WTC11 (cell line): ENCODE data around the gene SMOC1. TPM values are rescaled to one million over a fixed set of nuclear protein-coding genes. Genes with fewer than 3 reads are reported as not detected.

Source experiments
- ATAC-seq: fragments of 200-7000 bp; cut with Tn5 transposase; 2 replicates; pipeline ENCODE4 v1.10.0; 2021; ENCODE audit warnings: mild to moderate bottlenecking, moderate library complexity
- CTCF ChIA-PET: fragments of 300-600 bp; sonication (Branson Sonifier 250); formaldehyde crosslinking; loops from one replicate; lab custom pipeline; 2021; ENCODE audit warnings: antibody characterized with exemption; lab: Charles Lee
- POLR2A ChIA-PET: fragments of 350-600 bp; sonication (Branson Sonifier 250); formaldehyde crosslinking; loops from one replicate; lab custom pipeline; 2021; ENCODE audit warnings: antibody characterized with exemption; lab: Charles Lee
- DNase-seq: peaks from one replicate; pipeline ENCODE4 v3.0.0; 2021; ENCODE audit warnings: low spot score
- H3K27ac Mint-ChIP-seq: 2 replicates; pipeline ENCODE4 v1.8.0; 2021; ENCODE audit warnings: mixed read lengths
- H3K27me3 Mint-ChIP-seq: 2 replicates; pipeline ENCODE4 v1.8.0; 2021; ENCODE audit warnings: low read depth, mild to moderate bottlenecking, moderate library complexity, mixed read lengths
- H3K36me3 Mint-ChIP-seq: 2 replicates; pipeline ENCODE4 v1.8.0; 2021; ENCODE audit warnings: mixed read lengths
- H3K4me1 Mint-ChIP-seq: 2 replicates; pipeline ENCODE4 v1.8.0; 2022; ENCODE audit warnings: mixed read lengths
- H3K4me3 Mint-ChIP-seq: 2 replicates; pipeline ENCODE4 v1.8.0; 2021; ENCODE audit warnings: mild to moderate bottlenecking, moderate library complexity, mixed read lengths
- H3K9me3 Mint-ChIP-seq: 2 replicates; pipeline ENCODE4 v1.8.0; 2021; ENCODE audit warnings: mixed read lengths
- ATF1 ChIP-seq: sonication (generic); formaldehyde crosslinking; IDR thresholded peaks from 2 replicates; pipeline ENCODE4 v1.8.1; 2023; ENCODE audit warnings: mild to moderate bottlenecking, moderate library complexity, missing genetic modification reagents
- CBFB ChIP-seq: sonication (generic); formaldehyde crosslinking; IDR thresholded peaks from 2 replicates; pipeline ENCODE4 v1.8.1; 2022; ENCODE audit warnings: mild to moderate bottlenecking, low read depth, missing genetic modification reagents
- ELF4 ChIP-seq: sonication (generic); formaldehyde crosslinking; IDR thresholded peaks from 2 replicates; pipeline ENCODE4 v1.8.1; 2022; ENCODE audit warnings: low read depth, mild to moderate bottlenecking, moderate library complexity, missing genetic modification reagents
- JUN ChIP-seq: sonication (generic); formaldehyde crosslinking; IDR thresholded peaks from 2 replicates; pipeline ENCODE4 v1.8.0; 2023; ENCODE audit warnings: mild to moderate bottlenecking, missing genetic modification reagents
- MXD4 ChIP-seq: fragments of 250-450 bp; sonication (Bioruptor Pico); IDR thresholded peaks from 2 replicates; pipeline ENCODE4 v1.8.0; 2021; ENCODE audit warnings: mild to moderate bottlenecking, moderate library complexity, borderline replicate concordance
- OVOL2 ChIP-seq: fragments of 250-450 bp; sonication (Bioruptor Pico); IDR thresholded peaks from 2 replicates; pipeline ENCODE4 v1.9.0; 2021; ENCODE audit warnings: mild to moderate bottlenecking, borderline replicate concordance
- RELA ChIP-seq: sonication (generic); formaldehyde crosslinking; IDR thresholded peaks from 2 replicates; pipeline ENCODE4 v1.8.1; 2022; ENCODE audit warnings: missing genetic modification reagents, mild to moderate bottlenecking, borderline replicate concordance
- TP53 ChIP-seq: sonication (generic); formaldehyde crosslinking; IDR thresholded peaks from 2 replicates; pipeline ENCODE4 v1.8.1; 2023; ENCODE audit warnings: mild to moderate bottlenecking, missing genetic modification reagents
- ZNF138 ChIP-seq: sonication (generic); formaldehyde crosslinking; conservative IDR thresholded peaks from 2 replicates; pipeline ENCODE4 v1.8.1; 2022; ENCODE audit warnings: mild to moderate bottlenecking, moderate library complexity, missing genetic modification reagents
- ZNF232 ChIP-seq: sonication (generic); formaldehyde crosslinking; IDR thresholded peaks from 2 replicates; pipeline ENCODE4 v1.8.0; 2022; ENCODE audit warnings: mild to moderate bottlenecking, missing genetic modification reagents
- ZNF396 ChIP-seq: fragments of 250-450 bp; sonication (Bioruptor Pico); IDR thresholded peaks from 2 replicates; pipeline ENCODE4 v1.8.0; 2021; ENCODE audit warnings: mild to moderate bottlenecking, moderate library complexity, borderline replicate concordance
- ZNF416 ChIP-seq: fragments of 250-450 bp; sonication (Bioruptor Pico); IDR thresholded peaks from 2 replicates; pipeline ENCODE4 v1.9.0; 2021; ENCODE audit warnings: mild to moderate bottlenecking, inconsistent platforms
- total RNA-seq: library from RNA; stranded (reverse); gene quantifications from 3 replicates; pipeline ENCODE4 v1.2.3, GENCODE V29; 2021
- TF ChIP-seq, protein P1 (sequence below): fragments of 250-450 bp; sonication (Bioruptor Pico); IDR thresholded peaks from 2 replicates; pipeline ENCODE4 v1.9.0; 2021; ENCODE audit warnings: mild to moderate bottlenecking
- TF ChIP-seq, protein P2 (sequence below): sonication (generic); formaldehyde crosslinking; IDR thresholded peaks from 2 replicates; pipeline ENCODE4 v1.8.1; 2023; ENCODE audit warnings: mild to moderate bottlenecking, missing genetic modification reagents, moderate library complexity
- TF ChIP-seq, protein P3 (sequence below): sonication (generic); formaldehyde crosslinking; IDR thresholded peaks from 2 replicates; pipeline ENCODE4 v1.8.1; 2022; ENCODE audit warnings: mild to moderate bottlenecking, moderate library complexity, missing genetic modification reagents
- TF ChIP-seq, protein P4 (sequence below): sonication (generic); formaldehyde crosslinking; conservative IDR thresholded peaks from 2 replicates; pipeline ENCODE4 v1.8.1; 2023; ENCODE audit warnings: mild to moderate bottlenecking, low read depth, missing genetic modification reagents, moderate library complexity
- TF ChIP-seq, protein P5 (sequence below): fragments of 250-450 bp; sonication (Bioruptor Pico); conservative IDR thresholded peaks from 2 replicates; pipeline ENCODE4 v1.9.0; 2021; ENCODE audit warnings: mild to moderate bottlenecking
- TF ChIP-seq, protein P6 (sequence below): sonication (generic); formaldehyde crosslinking; IDR thresholded peaks from 2 replicates; pipeline ENCODE4 v1.8.0; 2022; ENCODE audit warnings: mild to moderate bottlenecking, missing genetic modification reagents
- TF ChIP-seq, protein P7 (sequence below): sonication (generic); formaldehyde crosslinking; IDR thresholded peaks from 2 replicates; pipeline ENCODE4 v1.8.0; 2022; ENCODE audit warnings: mild to moderate bottlenecking, missing genetic modification reagents
- TF ChIP-seq, protein P8 (sequence below): sonication (generic); formaldehyde crosslinking; IDR thresholded peaks from 2 replicates; pipeline ENCODE4 v1.8.0; 2022; ENCODE audit warnings: mild to moderate bottlenecking, missing genetic modification reagents
- TF ChIP-seq, protein P9 (sequence below): fragments of 200-600 bp; IDR thresholded peaks from 2 replicates; pipeline ENCODE4 v1.8.0; 2022; ENCODE audit warnings: antibody characterized with exemption

Gene SMOC1
- total RNA-seq, 1 experiment from 2014 or later, result 1.1 TPM

DNA sequence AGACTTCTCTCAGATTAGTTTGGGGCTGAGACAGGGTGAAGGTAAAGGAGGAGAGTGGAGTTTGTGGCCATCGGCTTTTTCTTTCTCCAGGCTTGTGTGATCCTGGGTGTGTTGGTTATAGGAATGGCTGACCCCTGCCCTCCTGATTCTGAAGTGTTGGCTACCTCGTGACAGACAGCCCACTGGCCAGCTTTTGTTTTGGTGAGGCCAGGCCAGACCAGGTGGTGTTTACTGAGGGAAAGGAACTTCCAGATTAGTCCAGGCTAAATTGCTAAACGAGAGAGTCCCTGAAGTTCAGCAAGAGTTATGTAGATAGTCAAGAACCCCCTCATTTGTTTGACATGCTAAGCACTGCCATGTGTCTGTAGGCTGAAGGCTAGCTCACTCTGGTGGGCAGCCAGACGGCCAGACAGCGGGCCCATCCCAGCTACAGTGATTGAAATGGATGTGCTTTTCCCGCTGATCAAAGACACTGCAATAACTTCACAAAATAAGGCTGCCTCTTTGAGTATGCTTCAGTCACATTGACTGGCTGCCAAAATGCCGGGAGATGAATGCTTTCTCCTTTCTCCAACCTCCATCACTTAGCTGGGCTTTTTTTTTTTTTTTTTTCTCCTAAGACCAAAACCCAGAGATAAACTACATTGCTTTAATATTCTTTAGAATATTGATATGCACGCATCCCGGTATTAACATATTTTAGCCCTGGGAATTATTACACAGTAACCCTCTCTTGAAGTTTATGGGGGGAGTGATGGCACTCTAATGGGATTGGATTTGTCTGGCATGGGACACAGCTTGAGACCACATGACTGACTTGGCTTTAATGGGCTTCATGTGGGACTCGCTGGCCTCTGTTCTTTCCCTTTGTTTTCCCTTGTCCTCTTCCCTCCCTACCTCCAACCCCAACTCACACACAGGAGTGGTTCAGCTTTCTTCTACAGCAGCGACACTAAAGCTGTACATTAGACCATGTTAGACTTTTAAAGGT lies 76.9 kb downstream of the SMOC1 start:
- Mint-ChIP-seq H3K36me3 (no peaks in the 10 kb centered on the region), H3K9me3 (no peaks in the 10 kb centered on the region), H3K4me3 (no peak overlapping the region), H3K27me3 (no peaks in the 10 kb centered on the region), H3K4me1 (no peaks in the 10 kb centered on the region), H3K27ac (no peak overlapping the region)
- DNase-seq (no peak), ATAC-seq (no peak)
- TF ChIP-seq OVOL2 (CRISPR knock-in tag) (no peak), MXD4 (CRISPR knock-in tag) (no peak), TP53 (CRISPR knock-in tag) (no peak)
- TF ChIP-seq, protein P1, sequence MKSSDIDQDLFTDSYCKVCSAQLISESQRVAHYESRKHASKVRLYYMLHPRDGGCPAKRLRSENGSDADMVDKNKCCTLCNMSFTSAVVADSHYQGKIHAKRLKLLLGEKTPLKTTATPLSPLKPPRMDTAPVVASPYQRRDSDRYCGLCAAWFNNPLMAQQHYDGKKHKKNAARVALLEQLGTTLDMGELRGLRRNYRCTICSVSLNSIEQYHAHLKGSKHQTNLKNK (CRISPR knock-in tag), result no peak
- TF ChIP-seq, protein P2, sequence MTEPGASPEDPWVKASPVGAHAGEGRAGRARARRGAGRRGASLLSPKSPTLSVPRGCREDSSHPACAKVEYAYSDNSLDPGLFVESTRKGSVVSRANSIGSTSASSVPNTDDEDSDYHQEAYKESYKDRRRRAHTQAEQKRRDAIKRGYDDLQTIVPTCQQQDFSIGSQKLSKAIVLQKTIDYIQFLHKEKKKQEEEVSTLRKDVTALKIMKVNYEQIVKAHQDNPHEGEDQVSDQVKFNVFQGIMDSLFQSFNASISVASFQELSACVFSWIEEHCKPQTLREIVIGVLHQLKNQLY, result no peak
- TF ChIP-seq, protein P3, sequence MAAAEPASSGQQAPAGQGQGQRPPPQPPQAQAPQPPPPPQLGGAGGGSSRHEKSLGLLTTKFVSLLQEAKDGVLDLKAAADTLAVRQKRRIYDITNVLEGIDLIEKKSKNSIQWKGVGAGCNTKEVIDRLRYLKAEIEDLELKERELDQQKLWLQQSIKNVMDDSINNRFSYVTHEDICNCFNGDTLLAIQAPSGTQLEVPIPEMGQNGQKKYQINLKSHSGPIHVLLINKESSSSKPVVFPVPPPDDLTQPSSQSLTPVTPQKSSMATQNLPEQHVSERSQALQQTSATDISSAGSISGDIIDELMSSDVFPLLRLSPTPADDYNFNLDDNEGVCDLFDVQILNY (CRISPR knock-in tag), result no peak
- ChIA-PET CTCF (interaction anchor here (0.5 to 1.3 kb wide), 3 partner anchors 72 to 98 kb away, joined by 3 to 4 read pairs (median 4); no protein-coding TSS in a partner anchor), POLR2A (interaction anchor here (0.6 kb wide), 1 partner anchor 36 kb away, joined by 4 read pairs; no protein-coding TSS in a partner anchor)

DNA sequence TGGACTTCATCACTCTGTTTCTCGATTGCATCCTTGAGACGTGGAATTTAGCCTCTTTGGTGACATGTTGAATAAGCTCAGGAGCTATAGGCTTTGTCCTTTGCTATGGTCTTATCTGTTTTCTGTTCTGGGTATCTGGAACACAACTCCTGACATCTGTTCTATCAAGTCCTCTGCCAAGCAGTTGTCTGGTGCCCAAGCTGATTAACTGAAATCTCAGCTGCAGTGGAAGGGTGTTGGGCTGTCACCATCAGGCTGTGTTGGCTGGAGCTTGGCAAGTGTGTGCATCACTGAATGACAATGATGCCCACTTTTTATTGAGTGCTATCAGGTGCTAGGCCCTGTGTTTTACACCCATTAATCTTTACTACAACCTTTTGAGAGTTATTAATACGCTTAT lies 77.8 kb downstream of the SMOC1 start:
- DNase-seq (no peak), ATAC-seq (no peak)
- ChIA-PET CTCF (no interaction called here), POLR2A (no interaction called here)
- Mint-ChIP-seq H3K4me1 (no peaks in the 10 kb centered on the region), H3K27me3 (no peaks in the 10 kb centered on the region), H3K4me3 (no peak overlapping the region), H3K36me3 (no peaks in the 10 kb centered on the region), H3K9me3 (peaks cover 2% of the 10 kb centered on the region; the same call in 1 of the 2 replicates), H3K27ac (no peak overlapping the region)
- TF ChIP-seq, protein P4, sequence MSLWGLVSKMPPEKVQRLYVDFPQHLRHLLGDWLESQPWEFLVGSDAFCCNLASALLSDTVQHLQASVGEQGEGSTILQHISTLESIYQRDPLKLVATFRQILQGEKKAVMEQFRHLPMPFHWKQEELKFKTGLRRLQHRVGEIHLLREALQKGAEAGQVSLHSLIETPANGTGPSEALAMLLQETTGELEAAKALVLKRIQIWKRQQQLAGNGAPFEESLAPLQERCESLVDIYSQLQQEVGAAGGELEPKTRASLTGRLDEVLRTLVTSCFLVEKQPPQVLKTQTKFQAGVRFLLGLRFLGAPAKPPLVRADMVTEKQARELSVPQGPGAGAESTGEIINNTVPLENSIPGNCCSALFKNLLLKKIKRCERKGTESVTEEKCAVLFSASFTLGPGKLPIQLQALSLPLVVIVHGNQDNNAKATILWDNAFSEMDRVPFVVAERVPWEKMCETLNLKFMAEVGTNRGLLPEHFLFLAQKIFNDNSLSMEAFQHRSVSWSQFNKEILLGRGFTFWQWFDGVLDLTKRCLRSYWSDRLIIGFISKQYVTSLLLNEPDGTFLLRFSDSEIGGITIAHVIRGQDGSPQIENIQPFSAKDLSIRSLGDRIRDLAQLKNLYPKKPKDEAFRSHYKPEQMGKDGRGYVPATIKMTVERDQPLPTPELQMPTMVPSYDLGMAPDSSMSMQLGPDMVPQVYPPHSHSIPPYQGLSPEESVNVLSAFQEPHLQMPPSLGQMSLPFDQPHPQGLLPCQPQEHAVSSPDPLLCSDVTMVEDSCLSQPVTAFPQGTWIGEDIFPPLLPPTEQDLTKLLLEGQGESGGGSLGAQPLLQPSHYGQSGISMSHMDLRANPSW, result no peak
- TF ChIP-seq, protein P5, sequence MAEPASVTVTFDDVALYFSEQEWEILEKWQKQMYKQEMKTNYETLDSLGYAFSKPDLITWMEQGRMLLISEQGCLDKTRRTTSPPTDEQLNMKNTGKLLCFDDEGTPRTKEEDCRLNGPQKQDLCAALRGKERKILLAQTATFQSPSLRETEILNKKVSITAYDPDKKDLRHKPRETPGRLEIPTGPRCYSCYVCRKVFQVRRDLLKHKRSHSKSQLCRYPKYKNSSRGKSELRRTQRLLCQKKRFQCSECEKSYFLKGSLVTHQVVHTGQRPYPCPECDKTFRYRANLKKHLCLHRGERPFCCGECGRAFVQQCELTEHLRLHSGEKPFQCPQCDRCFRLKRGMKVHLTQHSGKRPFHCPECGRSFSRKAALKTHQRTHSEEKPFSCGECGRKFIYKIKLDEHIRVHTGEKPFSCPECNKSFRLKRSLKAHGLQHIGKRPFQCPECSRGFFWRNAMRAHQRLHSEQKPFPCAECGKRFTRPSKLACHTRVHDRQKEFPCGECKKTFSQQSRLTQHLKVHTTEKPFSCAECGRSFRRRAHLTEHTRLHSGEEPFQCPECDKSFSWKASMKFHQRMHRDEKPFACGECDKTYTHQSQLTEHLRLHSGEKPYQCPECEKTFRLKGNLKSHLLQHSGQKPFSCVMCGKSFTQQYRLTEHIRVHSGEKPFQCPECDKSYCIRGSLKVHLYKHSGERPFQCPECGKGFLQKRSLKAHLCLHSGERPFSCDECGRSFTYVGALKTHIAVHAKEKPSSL (CRISPR knock-in tag), result no peak
- TF ChIP-seq ELF4 (CRISPR knock-in tag), result no peak
- no peak for TF ChIP-seq RELA (CRISPR knock-in tag)
- TF ChIP-seq, protein P6, sequence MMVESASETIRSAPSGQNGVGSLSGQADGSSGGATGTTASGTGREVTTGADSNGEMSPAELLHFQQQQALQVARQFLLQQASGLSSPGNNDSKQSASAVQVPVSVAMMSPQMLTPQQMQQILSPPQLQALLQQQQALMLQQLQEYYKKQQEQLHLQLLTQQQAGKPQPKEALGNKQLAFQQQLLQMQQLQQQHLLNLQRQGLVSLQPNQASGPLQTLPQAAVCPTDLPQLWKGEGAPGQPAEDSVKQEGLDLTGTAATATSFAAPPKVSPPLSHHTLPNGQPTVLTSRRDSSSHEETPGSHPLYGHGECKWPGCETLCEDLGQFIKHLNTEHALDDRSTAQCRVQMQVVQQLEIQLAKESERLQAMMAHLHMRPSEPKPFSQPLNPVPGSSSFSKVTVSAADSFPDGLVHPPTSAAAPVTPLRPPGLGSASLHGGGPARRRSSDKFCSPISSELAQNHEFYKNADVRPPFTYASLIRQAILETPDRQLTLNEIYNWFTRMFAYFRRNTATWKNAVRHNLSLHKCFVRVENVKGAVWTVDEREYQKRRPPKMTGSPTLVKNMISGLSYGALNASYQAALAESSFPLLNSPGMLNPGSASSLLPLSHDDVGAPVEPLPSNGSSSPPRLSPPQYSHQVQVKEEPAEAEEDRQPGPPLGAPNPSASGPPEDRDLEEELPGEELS (CRISPR knock-in tag), result no peak
- TF ChIP-seq ZNF232 (CRISPR knock-in tag), result no peak
- no peak for TF ChIP-seq ZNF416
- no peak for TF ChIP-seq ZNF396 (CRISPR knock-in tag)
- no peak for TF ChIP-seq ZNF138 (CRISPR knock-in tag)
- no peak for TF ChIP-seq CBFB (CRISPR knock-in tag)
- no peak for TF ChIP-seq JUN (CRISPR knock-in tag)
- no peak for TF ChIP-seq ATF1 (CRISPR knock-in tag)
- TF ChIP-seq, protein P7, sequence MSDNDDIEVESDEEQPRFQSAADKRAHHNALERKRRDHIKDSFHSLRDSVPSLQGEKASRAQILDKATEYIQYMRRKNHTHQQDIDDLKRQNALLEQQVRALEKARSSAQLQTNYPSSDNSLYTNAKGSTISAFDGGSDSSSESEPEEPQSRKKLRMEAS (CRISPR knock-in tag), result no peak
- no peak for TF ChIP-seq MXD4 (CRISPR knock-in tag)
- TF ChIP-seq, protein P8, sequence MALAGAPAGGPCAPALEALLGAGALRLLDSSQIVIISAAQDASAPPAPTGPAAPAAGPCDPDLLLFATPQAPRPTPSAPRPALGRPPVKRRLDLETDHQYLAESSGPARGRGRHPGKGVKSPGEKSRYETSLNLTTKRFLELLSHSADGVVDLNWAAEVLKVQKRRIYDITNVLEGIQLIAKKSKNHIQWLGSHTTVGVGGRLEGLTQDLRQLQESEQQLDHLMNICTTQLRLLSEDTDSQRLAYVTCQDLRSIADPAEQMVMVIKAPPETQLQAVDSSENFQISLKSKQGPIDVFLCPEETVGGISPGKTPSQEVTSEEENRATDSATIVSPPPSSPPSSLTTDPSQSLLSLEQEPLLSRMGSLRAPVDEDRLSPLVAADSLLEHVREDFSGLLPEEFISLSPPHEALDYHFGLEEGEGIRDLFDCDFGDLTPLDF (CRISPR knock-in tag), result no peak
- TF ChIP-seq, protein P9, sequence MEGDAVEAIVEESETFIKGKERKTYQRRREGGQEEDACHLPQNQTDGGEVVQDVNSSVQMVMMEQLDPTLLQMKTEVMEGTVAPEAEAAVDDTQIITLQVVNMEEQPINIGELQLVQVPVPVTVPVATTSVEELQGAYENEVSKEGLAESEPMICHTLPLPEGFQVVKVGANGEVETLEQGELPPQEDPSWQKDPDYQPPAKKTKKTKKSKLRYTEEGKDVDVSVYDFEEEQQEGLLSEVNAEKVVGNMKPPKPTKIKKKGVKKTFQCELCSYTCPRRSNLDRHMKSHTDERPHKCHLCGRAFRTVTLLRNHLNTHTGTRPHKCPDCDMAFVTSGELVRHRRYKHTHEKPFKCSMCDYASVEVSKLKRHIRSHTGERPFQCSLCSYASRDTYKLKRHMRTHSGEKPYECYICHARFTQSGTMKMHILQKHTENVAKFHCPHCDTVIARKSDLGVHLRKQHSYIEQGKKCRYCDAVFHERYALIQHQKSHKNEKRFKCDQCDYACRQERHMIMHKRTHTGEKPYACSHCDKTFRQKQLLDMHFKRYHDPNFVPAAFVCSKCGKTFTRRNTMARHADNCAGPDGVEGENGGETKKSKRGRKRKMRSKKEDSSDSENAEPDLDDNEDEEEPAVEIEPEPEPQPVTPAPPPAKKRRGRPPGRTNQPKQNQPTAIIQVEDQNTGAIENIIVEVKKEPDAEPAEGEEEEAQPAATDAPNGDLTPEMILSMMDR, result no peak
